Endothelial cell (in vitro differentiated cells): Measurements from ENCODE around the gene ARID1B. TPM values are rescaled to one million over a fixed set of nuclear protein-coding genes. Genes with fewer than 3 reads are reported as not detected.

Experiments
- DNase-seq: peaks from one replicate; pipeline ENCODE4 v3.0.0; 2021; ENCODE audit warnings: low spot score
- H3K27ac Mint-ChIP-seq: one replicate; pipeline ENCODE4 v1.8.0; 2021; ENCODE audit warnings: mixed read lengths, inconsistent platforms; ENCODE audit not compliant: unreplicated experiment
- H3K27me3 Mint-ChIP-seq: one replicate; pipeline ENCODE4 v1.8.0; 2021; ENCODE audit warnings: mild to moderate bottlenecking, moderate library complexity, mixed read lengths, inconsistent platforms; ENCODE audit not compliant: unreplicated experiment
- H3K36me3 Mint-ChIP-seq: one replicate; pipeline ENCODE4 v1.8.0; 2021; ENCODE audit warnings: mild to moderate bottlenecking, low read depth, mixed read lengths, inconsistent platforms; ENCODE audit not compliant: unreplicated experiment
- H3K4me1 Mint-ChIP-seq: one replicate; pipeline ENCODE4 v1.8.0; 2021; ENCODE audit warnings: mild to moderate bottlenecking, mixed read lengths, inconsistent platforms; ENCODE audit not compliant: unreplicated experiment
- H3K4me3 Mint-ChIP-seq: one replicate; pipeline ENCODE4 v1.8.0; 2021; ENCODE audit warnings: mild to moderate bottlenecking, mixed read lengths, inconsistent platforms; ENCODE audit not compliant: unreplicated experiment
- H3K9me3 Mint-ChIP-seq: one replicate; pipeline ENCODE4 v1.8.0; 2021; ENCODE audit warnings: mixed read lengths, inconsistent platforms; ENCODE audit not compliant: unreplicated experiment
- CTCF ChIP-seq: fragments of 200-600 bp; sonication (generic); IDR thresholded peaks from one replicate; pipeline ENCODE4 v1.5.0; 2021; ENCODE audit warnings: antibody characterized with exemption; ENCODE audit not compliant: unreplicated experiment
- total RNA-seq: library from RNA; stranded (reverse); fragmentation: NEBNext Ultra II Directional; extraction: Animal tissue kit (Norgen Biotek cat#: 25700); gene quantifications from one replicate; pipeline ENCODE4 v1.2.1, GENCODE V29; 2021; ENCODE audit not compliant: unreplicated experiment

ARID1B gene
- total RNA-seq, 1 donor from 2014 or later, result 104 TPM

- H3K36me3 Mint-ChIP-seq, result peaks cover 32% of the 10 kb centered on the region
These were observed 416.9 kb downstream of the ARID1B start for GRCh38 chr6:157194110-157194509.

GRCh38 chr6:157194643-157195042 is 417.5 kb downstream of the ARID1B start:
- DNase-seq, result no peak
- no peak for TF ChIP-seq CTCF
- Mint-ChIP-seq H3K27ac (no peak overlapping the region), H3K9me3 (no peaks in the 10 kb centered on the region), H3K27me3 (peaks cover 7% of the 10 kb centered on the region), H3K4me3 (no peak overlapping the region), H3K36me3 (peaks cover 32% of the 10 kb centered on the region), H3K4me1 (no peaks in the 10 kb centered on the region)

More at GRCh38 chr6:157194110-157194509, 416.9 kb downstream of the ARID1B start:
- DNase-seq, result no peak
- Mint-ChIP-seq H3K27ac (no peak overlapping the region), H3K4me1 (no peaks in the 10 kb centered on the region), H3K9me3 (no peaks in the 10 kb centered on the region), H3K27me3 (peaks cover 7% of the 10 kb centered on the region), H3K4me3 (no peak overlapping the region)
- no peak for TF ChIP-seq CTCF

- Mint-ChIP-seq H3K36me3 (peaks cover 28% of the 10 kb centered on the region), H3K4me1 (no peaks in the 10 kb centered on the region), H3K27ac (no peak overlapping the region), H3K4me3 (no peak overlapping the region), H3K9me3 (no peaks in the 10 kb centered on the region), H3K27me3 (peaks cover 2% of the 10 kb centered on the region)
- no peak for DNase-seq
- no peak for TF ChIP-seq CTCF
These were observed 419.2 kb downstream of the ARID1B start for GRCh38 chr6:157196391-157196790.

GRCh38 chr6:157198425-157199279 is 421.5 kb downstream of the ARID1B start:
- no peak overlapping the region for H3K27ac Mint-ChIP-seq
- DNase-seq, result no peak
- no peak for TF ChIP-seq CTCF
- no peaks in the 10 kb centered on the region for H3K4me1 Mint-ChIP-seq
- H3K4me3 Mint-ChIP-seq, result no peak overlapping the region
- peaks cover 28% of the 10 kb centered on the region for H3K36me3 Mint-ChIP-seq
- no peaks in the 10 kb centered on the region for H3K9me3 Mint-ChIP-seq
- H3K27me3 Mint-ChIP-seq, result peaks cover 2% of the 10 kb centered on the region

DNA sequence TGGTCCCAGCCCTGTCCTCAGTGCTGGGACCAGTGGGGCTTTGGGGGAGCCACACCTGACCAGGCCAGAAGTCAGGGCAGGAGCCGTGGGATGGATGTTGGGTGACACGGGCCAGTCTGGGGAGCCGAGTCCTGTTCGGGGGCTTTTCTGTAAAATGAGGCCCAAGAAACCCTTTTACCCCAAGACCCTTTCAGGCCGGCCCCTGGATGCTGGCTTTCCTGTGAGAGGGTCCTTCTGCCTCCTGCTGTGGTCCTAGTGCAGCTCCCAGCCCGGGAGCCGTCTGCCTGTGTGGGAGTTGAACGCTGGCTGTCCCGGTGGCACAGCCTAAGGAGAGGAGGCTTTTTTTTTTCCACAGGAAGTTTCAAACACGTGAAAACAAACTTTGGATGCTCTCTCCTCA is 422.9 kb downstream of the ARID1B start:
- Mint-ChIP-seq H3K4me3 (no peak overlapping the region), H3K27me3 (peaks cover 2% of the 10 kb centered on the region), H3K4me1 (no peaks in the 10 kb centered on the region), H3K36me3 (peaks cover 27% of the 10 kb centered on the region), H3K9me3 (no peaks in the 10 kb centered on the region), H3K27ac (no peak overlapping the region)
- no peak for DNase-seq
- TF ChIP-seq CTCF, result no peak
